Chondrocyte (in vitro differentiated cells): Measurements from ENCODE around the gene PYY. TPM values are rescaled to one million over a fixed set of nuclear protein-coding genes. Genes with fewer than 3 reads are reported as not detected.

Source experiments
- DNase-seq: peaks from one replicate; pipeline ENCODE4 v3.0.0; 2021; ENCODE audit warnings: mixed read lengths, low spot score
- H3K27ac Mint-ChIP-seq: one replicate; pipeline ENCODE4 v1.8.0; 2021; ENCODE audit warnings: mild to moderate bottlenecking, moderate library complexity, mixed read lengths; ENCODE audit not compliant: unreplicated experiment
- H3K27me3 Mint-ChIP-seq: 2 replicates; pipeline ENCODE4 v1.8.0; 2021; ENCODE audit warnings: low read depth, mixed read lengths
- H3K36me3 Mint-ChIP-seq: 2 replicates; pipeline ENCODE4 v1.8.0; 2021; ENCODE audit warnings: low read depth, mixed read lengths
- H3K4me1 Mint-ChIP-seq: 2 replicates; pipeline ENCODE4 v1.8.0; 2021; ENCODE audit warnings: low read depth, mild to moderate bottlenecking, mixed read lengths
- H3K4me3 Mint-ChIP-seq: one replicate; pipeline ENCODE4 v1.8.0; 2021; ENCODE audit warnings: mild to moderate bottlenecking, moderate library complexity, mixed read lengths; ENCODE audit not compliant: unreplicated experiment
- H3K9me3 Mint-ChIP-seq: 2 replicates; pipeline ENCODE4 v1.8.0; 2021; ENCODE audit warnings: low read depth, mixed read lengths
- total RNA-seq: library from RNA; stranded (reverse); gene quantifications from 3 replicates; pipeline ENCODE4 v1.2.1, GENCODE V29; 2021
- TF ChIP-seq, protein P1 (sequence below): fragments of 200-600 bp; sonication (generic); IDR thresholded peaks from 2 replicates; pipeline ENCODE4 v1.5.0; 2021; ENCODE audit warnings: antibody characterized with exemption, mild to moderate bottlenecking, moderate library complexity

Gene PYY
- total RNA-seq, 1 donor from 2014 or later, result not detected

DNA sequence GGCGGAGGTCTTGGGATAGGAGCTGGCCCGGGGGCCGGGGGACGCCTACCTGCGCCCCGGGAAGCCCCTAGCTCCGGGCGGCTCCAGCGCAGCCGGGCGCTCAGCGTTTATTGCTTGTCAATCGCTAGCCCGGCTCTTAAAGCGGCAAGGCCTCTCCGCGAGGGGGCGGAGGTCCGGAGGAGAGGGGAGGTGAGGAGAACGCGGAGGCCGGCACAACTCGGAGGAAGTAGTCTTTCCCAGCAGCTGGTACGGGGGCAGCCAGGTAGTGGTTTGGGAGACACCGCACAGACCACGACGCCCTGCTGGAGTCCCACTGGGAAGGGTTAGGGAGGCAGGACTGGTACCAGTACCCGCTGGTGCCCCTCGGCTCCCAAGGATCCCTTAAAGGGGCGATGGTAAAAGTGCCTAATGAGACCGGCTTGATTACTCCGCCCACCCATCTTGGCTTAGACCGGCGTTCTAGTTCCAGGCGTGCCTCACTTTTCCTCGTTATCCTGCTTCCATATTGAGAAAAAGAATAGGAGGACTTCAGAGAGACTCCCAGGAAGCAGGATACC lies 46.2 kb downstream of the PYY start, which contains the start of gene MPP2:
Gene MPP2, minus strand, starts transcription at position 112 of the 557 bp plus-strand sequence. CDS start 3,076 bp downstream, outside the sequence.
- no peak for DNase-seq
- Mint-ChIP-seq H3K36me3 (no peaks in the 10 kb centered on the region), H3K4me1 (peaks cover 19% of the 10 kb centered on the region), H3K27me3 (no peaks in the 10 kb centered on the region), H3K9me3 (no peaks in the 10 kb centered on the region), H3K4me3 (peak within 1 kb of the TSS; percentile 83), H3K27ac (peak within 1 kb of the TSS; percentile 70)
- TF ChIP-seq, protein P1, sequence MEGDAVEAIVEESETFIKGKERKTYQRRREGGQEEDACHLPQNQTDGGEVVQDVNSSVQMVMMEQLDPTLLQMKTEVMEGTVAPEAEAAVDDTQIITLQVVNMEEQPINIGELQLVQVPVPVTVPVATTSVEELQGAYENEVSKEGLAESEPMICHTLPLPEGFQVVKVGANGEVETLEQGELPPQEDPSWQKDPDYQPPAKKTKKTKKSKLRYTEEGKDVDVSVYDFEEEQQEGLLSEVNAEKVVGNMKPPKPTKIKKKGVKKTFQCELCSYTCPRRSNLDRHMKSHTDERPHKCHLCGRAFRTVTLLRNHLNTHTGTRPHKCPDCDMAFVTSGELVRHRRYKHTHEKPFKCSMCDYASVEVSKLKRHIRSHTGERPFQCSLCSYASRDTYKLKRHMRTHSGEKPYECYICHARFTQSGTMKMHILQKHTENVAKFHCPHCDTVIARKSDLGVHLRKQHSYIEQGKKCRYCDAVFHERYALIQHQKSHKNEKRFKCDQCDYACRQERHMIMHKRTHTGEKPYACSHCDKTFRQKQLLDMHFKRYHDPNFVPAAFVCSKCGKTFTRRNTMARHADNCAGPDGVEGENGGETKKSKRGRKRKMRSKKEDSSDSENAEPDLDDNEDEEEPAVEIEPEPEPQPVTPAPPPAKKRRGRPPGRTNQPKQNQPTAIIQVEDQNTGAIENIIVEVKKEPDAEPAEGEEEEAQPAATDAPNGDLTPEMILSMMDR, result peak; percentile 64

DNA sequence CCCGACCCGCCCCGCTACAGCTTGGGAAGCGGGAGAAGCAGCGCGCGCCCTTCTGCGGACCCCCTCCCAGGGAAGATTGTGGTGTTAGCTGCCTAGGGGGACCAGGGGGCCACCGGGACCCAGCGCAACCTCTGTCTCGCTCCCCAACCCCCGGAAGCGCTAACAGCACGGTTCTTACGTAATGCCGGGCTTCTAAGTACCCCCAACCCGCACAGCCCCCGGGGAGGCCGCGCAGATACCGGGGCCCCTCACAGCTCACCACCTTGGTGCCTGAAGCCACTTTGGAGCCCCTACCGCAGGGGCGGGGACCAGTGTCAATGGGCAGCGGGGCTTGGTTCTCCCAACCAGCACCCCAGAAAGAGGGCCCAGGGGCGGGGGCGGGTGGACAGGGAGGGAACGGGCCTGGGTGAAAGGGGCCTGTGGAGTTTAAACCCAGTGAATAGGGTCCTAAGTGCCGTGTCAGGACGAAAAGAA lies 46.8 kb downstream of the PYY start:
- Mint-ChIP-seq H3K4me1 (peaks cover 19% of the 10 kb centered on the region), H3K27me3 (no peaks in the 10 kb centered on the region), H3K9me3 (no peaks in the 10 kb centered on the region), H3K4me3 (peak overlapping the region; percentile 83), H3K27ac (peak overlapping the region; percentile 70), H3K36me3 (no peaks in the 10 kb centered on the region)
- TF ChIP-seq, protein P1, result no peak
- DNase-seq, result no peak

DNA sequence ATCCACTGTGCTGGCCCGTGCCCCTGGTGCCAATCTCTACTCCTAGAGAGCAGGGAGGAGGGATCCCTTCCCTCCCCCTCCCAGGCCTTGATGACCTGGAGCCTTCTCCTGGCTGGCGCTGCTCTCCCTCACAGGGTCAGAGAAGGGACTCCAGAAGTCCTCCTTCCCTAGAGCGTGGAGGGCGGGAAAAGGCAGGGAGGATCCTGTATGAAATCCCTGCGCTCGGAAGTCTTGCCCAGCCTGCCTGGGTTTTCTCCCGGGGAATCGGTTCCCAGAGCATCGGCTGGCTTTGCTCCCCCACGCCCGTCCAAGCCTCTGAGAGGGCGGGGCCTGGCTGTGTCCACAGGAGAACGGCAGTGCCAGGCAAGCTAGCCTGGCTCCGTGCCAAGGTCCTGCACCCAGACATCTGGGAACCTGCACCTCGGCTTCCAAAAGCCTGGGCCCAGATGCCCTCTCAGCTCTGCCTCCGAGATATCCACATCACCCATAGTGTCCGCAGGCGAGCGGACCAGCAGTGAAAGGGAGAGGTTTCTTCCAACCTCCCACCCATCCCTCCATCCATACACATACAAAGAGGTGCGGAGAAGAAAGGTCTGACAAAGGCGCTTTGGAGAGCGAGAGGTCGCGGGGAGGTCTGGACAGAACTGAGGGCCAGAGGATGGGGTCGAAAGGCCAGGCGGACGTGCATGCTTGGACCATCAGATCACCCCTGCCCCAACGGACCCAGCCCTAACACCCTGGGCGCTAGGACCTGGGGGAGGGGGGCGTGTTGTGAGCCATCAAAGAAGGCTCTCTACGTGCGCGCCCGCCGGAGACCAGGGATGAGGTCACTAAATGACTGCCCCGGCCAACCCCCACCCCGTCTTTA lies 47.5 kb downstream of the PYY start:
- Mint-ChIP-seq H3K27ac (peak overlapping the region; percentile 69), H3K27me3 (no peaks in the 10 kb centered on the region), H3K36me3 (no peaks in the 10 kb centered on the region), H3K4me3 (peak overlapping the region; percentile 83), H3K9me3 (no peaks in the 10 kb centered on the region), H3K4me1 (peaks cover 21% of the 10 kb centered on the region)
- DNase-seq, result no peak
- TF ChIP-seq, protein P1, result no peak

DNA sequence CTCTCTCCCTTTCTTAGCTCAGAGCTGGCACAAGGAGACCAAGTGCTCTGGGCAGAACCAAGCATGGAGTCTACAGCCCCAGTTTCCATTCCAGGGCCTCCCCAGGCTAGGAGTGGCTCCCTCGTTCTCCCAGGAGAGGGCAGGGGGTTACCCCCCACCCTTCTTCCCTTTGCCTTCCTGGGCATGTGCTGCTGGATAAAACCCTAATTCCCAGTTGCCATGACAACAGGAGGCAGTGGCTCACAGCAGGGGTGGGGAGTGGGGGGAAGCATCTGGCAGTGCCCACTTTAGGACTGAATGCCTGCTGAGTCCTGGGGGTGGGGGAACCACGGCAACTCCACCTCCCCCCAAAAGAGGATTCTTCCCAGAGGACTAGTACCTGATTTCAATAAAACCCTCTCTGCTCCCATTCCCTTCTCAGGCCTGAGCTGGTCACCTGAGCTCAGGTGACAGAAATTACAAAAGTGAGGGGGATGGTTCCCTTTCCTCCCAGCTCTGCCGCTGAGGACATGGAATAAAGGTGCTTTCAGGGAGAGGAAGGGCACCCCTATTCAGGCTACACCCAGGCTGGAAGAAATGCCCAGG lies 48.2 kb downstream of the PYY start:
- Mint-ChIP-seq H3K27ac (no peak overlapping the region), H3K36me3 (no peaks in the 10 kb centered on the region), H3K4me3 (no peak overlapping the region), H3K27me3 (no peaks in the 10 kb centered on the region), H3K4me1 (peaks cover 28% of the 10 kb centered on the region), H3K9me3 (no peaks in the 10 kb centered on the region)
- TF ChIP-seq, protein P1, result no peak
- DNase-seq, result no peak

Other genes with a start within 250 kb of the PYY start
- not detected in 3 replicates for gene SOST, start 195.1 kb downstream of the PYY start, total RNA-seq
- 39.4 to 60.2 TPM (median 57.7 TPM) in 3 replicates for gene DUSP3, start 175.0 kb downstream of the PYY start, total RNA-seq
- not detected in 3 replicates for gene CFAP97D1, start 173.5 kb downstream of the PYY start, total RNA-seq
- 13.3 to 15.6 TPM (median 14.4 TPM) in 3 replicates for gene MPP3, start 120.8 kb downstream of the PYY start, total RNA-seq
- gene CD300LG, start 106.8 kb downstream of the PYY start, total RNA-seq, result 0.15 TPM in 1 of 3 replicates, not detected in the others
- 7.0 to 7.8 TPM (median 7.5 TPM) in 3 replicates for gene MPP2, start 46.4 kb downstream of the PYY start, total RNA-seq
- not detected in 3 replicates for gene PPY, start 11.5 kb downstream of the PYY start, total RNA-seq
- gene NAGS, start 50.7 kb upstream of the PYY start, total RNA-seq, result 0.40 to 0.51 TPM (median 0.41 TPM) in 3 replicates
- 14.1 to 20.4 TPM (median 19.0 TPM) in 3 replicates for gene TMEM101, start 61.0 kb upstream of the PYY start, total RNA-seq
- 48.3 to 51.0 TPM (median 49.7 TPM) in 3 replicates for gene LSM12, start 112.7 kb upstream of the PYY start, total RNA-seq
- 52.3 to 70.5 TPM (median 59.2 TPM) in 3 replicates for gene G6PC3, start 116.8 kb upstream of the PYY start, total RNA-seq
- gene HDAC5, start 169.7 kb upstream of the PYY start, total RNA-seq, result 46.3 to 51.2 TPM (median 47.0 TPM) in 3 replicates
- gene HROB, start 188.0 kb upstream of the PYY start, total RNA-seq, result 1.3 to 2.8 TPM (median 2.0 TPM) in 3 replicates
- gene ASB16, start 216.8 kb upstream of the PYY start, total RNA-seq, result not detected in 3 replicates
- gene TMUB2, start 233.0 kb upstream of the PYY start, total RNA-seq, result 34.8 to 37.3 TPM (median 35.9 TPM) in 3 replicates
- 79.7 to 100 TPM (median 93.4 TPM) in 3 replicates for gene ATXN7L3, start 245.9 kb upstream of the PYY start, total RNA-seq